ENCODE measurements around the gene RIMBP3B.
"Not testable (repeated sequence)": the region's sequence is repeated elsewhere in the genome, so short reads cannot be mapped to it uniquely, and the experiment has no call there.

GRCh38 chr22:21435998-21436810 is 52.7 kb downstream of the RIMBP3B start:
- not testable (repeated sequence) for TF ChIP-seq CTCF, EP300, POLR2AphosphoS5, POLR2A (IDR thresholded peaks at IDR 0.05)

Measured in stomach (tissue), 4 donors.